CD4-positive, alpha-beta T cell (primary cell): ENCODE results near the gene SUPT20H. TPM values are rescaled to one million over a fixed set of nuclear protein-coding genes. Genes with fewer than 3 reads are reported as not detected.
A peak's percentile ranks its signal among the peaks of the same experiment; 100 is the strongest.

ENCODE experiments used
- ATAC-seq: fragments of 200-7000 bp; cut with Tn5 transposase; one replicate; pipeline ENCODE4 v1.10.0; 2022; ENCODE audit warnings: mild to moderate bottlenecking; ENCODE audit not compliant: poor library complexity
- CTCF ChIA-PET: fragments of 350-600 bp; sonication (Branson Sonifier 250); formaldehyde crosslinking; loops from one replicate; lab custom pipeline; 2021; ENCODE audit warnings: antibody characterized with exemption, inconsistent platforms; lab: Charles Lee
- POLR2A ChIA-PET: fragments of 350-600 bp; sonication (Branson Sonifier 250); formaldehyde crosslinking; loops from one replicate; lab custom pipeline; 2021; ENCODE audit warnings: antibody characterized with exemption, inconsistent platforms; lab: Charles Lee
- DNase-seq, 14 experiments: peaks; one replicate each; pipeline ENCODE4 v3.0.0-alpha.2; 2013 to 2020; ENCODE audit warnings: mixed read lengths in 2 of 14
- H3K27ac ChIP-seq, 2 donors: one replicate each; pipeline versions ENCODE4 v1.5.1 to v1.7.0; 2013; ENCODE audit warnings: low read length in 2 of 2, low read depth in 1 of 2, mild to moderate bottlenecking in 1 of 2
- H3K27me3 ChIP-seq, 2 experiments: 1 replicate in 1 of 2; 2 replicates in 1 of 2; pipeline versions ENCODE4 v1.6.1 to v1.7.0; 2013; ENCODE audit warnings: low read length in 2 of 2, control low read depth in 1 of 2, mild to moderate bottlenecking in 1 of 2, moderate library complexity in 1 of 2; ENCODE audit not compliant: insufficient read depth in 2 of 2, control insufficient read depth in 1 of 2
- H3K36me3 ChIP-seq: one replicate; pipeline ENCODE4 v1.6.1; 2013; ENCODE audit warnings: low read length, control low read depth; ENCODE audit not compliant: insufficient read depth
- H3K4me1 ChIP-seq: one replicate; pipeline ENCODE4 v1.6.1; 2013; ENCODE audit warnings: low read length, control low read depth; ENCODE audit not compliant: insufficient read depth
- H3K4me3 ChIP-seq: one replicate; pipeline ENCODE4 v1.5.1; 2013; ENCODE audit warnings: mild to moderate bottlenecking, low read length, moderate library complexity
- H3K9me3 ChIP-seq, 2 experiments: 1 replicate in 1 of 2; 2 replicates in 1 of 2; pipeline versions ENCODE4 v1.6.1 to v1.7.0; 2013; ENCODE audit warnings: low read length in 2 of 2, mild to moderate bottlenecking in 2 of 2, control low read depth in 1 of 2, moderate library complexity in 1 of 2; ENCODE audit not compliant: control insufficient read depth in 1 of 2, insufficient read depth in 1 of 2
- H3K27ac Mint-ChIP-seq: one replicate; pipeline ENCODE4 v1.8.0; 2020; ENCODE audit warnings: mixed read lengths
- H3K27me3 Mint-ChIP-seq: one replicate; pipeline ENCODE4 v1.8.0; 2021; ENCODE audit warnings: mixed read lengths
- H3K36me3 Mint-ChIP-seq: one replicate; pipeline ENCODE4 v1.8.0; 2021; ENCODE audit warnings: low read depth, mixed read lengths
- H3K4me1 Mint-ChIP-seq: one replicate; pipeline ENCODE4 v1.8.0; 2021; ENCODE audit warnings: low read depth, mixed read lengths
- H3K4me3 Mint-ChIP-seq: one replicate; pipeline ENCODE4 v1.8.0; 2020; ENCODE audit warnings: mild to moderate bottlenecking, mixed read lengths
- H3K9me3 Mint-ChIP-seq: one replicate; pipeline ENCODE4 v1.8.0; 2020; ENCODE audit warnings: mixed read lengths
- intact Hi-C, 2 experiments: fragments of 100-400 bp; cut with DNase I in 1 of 2; cut with micrococcal nuclease in 1 of 2; formaldehyde crosslinking; loops; one replicate each; pipeline versions ENCODE4 v1.15.1 to v1.9.0; 2023 to 2025; cut with DNase I, micrococcal nuclease
- total RNA-seq, 174 experiments: library from RNA in 2 of 174; stranded (reverse) in 2 of 174; gene quantifications; one replicate each; pipeline ENCODE4 v1.2.3 and lab custom pipeline; 2021 to 2026
- TF ChIP-seq, protein P1 (sequence below): fragments of 200-600 bp; IDR thresholded peaks from one replicate; pipeline ENCODE4 v1.8.0; 2022; ENCODE audit warnings: antibody characterized with exemption, mild to moderate bottlenecking

Gene SUPT20H
- total RNA-seq, 2 experiments from 2014 or later: 61.7 to 63.1 TPM

GRCh38 chr13:36981156-36981743, 78.2 kb downstream of the SUPT20H start:
- ATAC-seq (no peak), DNase-seq (peak in 3 of 14 experiments; percentile 23 to 30 (median 29))
- no peak overlapping the region for H3K27ac Mint-ChIP-seq
- H3K27me3 Mint-ChIP-seq: no peaks in the 10 kb centered on the region
- Histone ChIP-seq H3K27ac (no peak overlapping the region), H3K4me3 (no peak overlapping the region), H3K27me3 (no peaks in the 10 kb centered on the region), H3K36me3 (peaks cover 46% of the 10 kb centered on the region), H3K4me1 (no peaks in the 10 kb centered on the region), H3K9me3 (no peaks in the 10 kb centered on the region)
- H3K9me3 Mint-ChIP-seq: no peaks in the 10 kb centered on the region
- ChIA-PET CTCF (interaction anchor here (0.9 kb wide), 1 partner anchor 23 kb away, joined by 3 read pairs; no protein-coding TSS in a partner anchor), POLR2A (interaction anchor here (2.5 kb wide), 1 partner anchor 19 kb away, joined by 10 read pairs; the partner anchor contains the start of genes ALG5 and EXOSC8)
- no peaks in the 10 kb centered on the region for H3K4me1 Mint-ChIP-seq
- TF ChIP-seq, protein P1, sequence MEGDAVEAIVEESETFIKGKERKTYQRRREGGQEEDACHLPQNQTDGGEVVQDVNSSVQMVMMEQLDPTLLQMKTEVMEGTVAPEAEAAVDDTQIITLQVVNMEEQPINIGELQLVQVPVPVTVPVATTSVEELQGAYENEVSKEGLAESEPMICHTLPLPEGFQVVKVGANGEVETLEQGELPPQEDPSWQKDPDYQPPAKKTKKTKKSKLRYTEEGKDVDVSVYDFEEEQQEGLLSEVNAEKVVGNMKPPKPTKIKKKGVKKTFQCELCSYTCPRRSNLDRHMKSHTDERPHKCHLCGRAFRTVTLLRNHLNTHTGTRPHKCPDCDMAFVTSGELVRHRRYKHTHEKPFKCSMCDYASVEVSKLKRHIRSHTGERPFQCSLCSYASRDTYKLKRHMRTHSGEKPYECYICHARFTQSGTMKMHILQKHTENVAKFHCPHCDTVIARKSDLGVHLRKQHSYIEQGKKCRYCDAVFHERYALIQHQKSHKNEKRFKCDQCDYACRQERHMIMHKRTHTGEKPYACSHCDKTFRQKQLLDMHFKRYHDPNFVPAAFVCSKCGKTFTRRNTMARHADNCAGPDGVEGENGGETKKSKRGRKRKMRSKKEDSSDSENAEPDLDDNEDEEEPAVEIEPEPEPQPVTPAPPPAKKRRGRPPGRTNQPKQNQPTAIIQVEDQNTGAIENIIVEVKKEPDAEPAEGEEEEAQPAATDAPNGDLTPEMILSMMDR: peak; percentile 25
- peaks cover 70% of the 10 kb centered on the region for H3K36me3 Mint-ChIP-seq
- H3K4me3 Mint-ChIP-seq: no peak overlapping the region
- intact Hi-C loops: loop anchor here in 1 of 2 experiments (5.0 kb wide), 1 partner anchor 564 kb away; no protein-coding TSS in a partner anchor

GRCh38 chr13:36979361-36980050, 80.0 kb downstream of the SUPT20H start:
- ATAC-seq: no peak
- Mint-ChIP-seq H3K9me3 (no peaks in the 10 kb centered on the region), H3K36me3 (peaks cover 68% of the 10 kb centered on the region), H3K4me3 (no peak overlapping the region), H3K4me1 (no peaks in the 10 kb centered on the region), H3K27me3 (no peaks in the 10 kb centered on the region), H3K27ac (no peak overlapping the region)
- Histone ChIP-seq H3K36me3 (peaks cover 42% of the 10 kb centered on the region), H3K4me3 (no peak overlapping the region), H3K27ac (no peak overlapping the region), H3K9me3 (peaks cover 0 to 4% of the 10 kb centered on the region in 2 experiments), H3K27me3 (no peaks in the 10 kb centered on the region), H3K4me1 (no peaks in the 10 kb centered on the region)
- DNase-seq: peak in 1 of 14 experiments; percentile 1
- intact Hi-C loops: loop anchor here in 1 of 2 experiments (5.0 kb wide), 1 partner anchor 562 kb away; no protein-coding TSS in a partner anchor
- CTCF ChIA-PET: no interaction called here
- TF ChIP-seq, protein P1: no peak
- POLR2A ChIA-PET: no interaction called here

DNA sequence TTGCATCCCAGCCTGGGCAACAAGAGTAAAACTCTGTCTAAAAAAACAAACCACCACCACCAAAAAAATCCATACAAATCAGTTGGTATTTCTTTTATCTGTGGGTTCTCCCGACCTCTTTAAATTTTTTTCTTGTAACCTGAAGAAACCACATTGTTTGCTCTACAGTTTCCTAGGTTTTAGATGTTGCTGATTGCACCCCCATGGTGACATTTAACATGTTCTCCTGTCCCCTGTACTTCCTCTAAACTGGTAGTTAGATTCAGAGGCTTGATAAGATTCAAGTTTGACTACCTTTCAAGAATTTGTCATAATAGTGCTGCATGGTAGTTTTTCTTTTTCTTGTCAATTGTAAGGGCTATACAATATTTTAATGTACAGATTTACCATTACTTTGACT, 84.3 kb downstream of the SUPT20H start:
- no peak overlapping the region for H3K27ac Mint-ChIP-seq
- POLR2A ChIA-PET: no interaction called here
- H3K36me3 Mint-ChIP-seq: peaks cover 71% of the 10 kb centered on the region
- H3K27me3 ChIP-seq: no peaks in the 10 kb centered on the region
- TF ChIP-seq, protein P1: no peak
- H3K4me3 ChIP-seq: no peak overlapping the region
- CTCF ChIA-PET: no interaction called here
- intact Hi-C loops: no loop called here
- no peak overlapping the region for H3K27ac ChIP-seq
- H3K4me3 Mint-ChIP-seq: no peak overlapping the region
- ATAC-seq (no peak), DNase-seq (no peak)
- H3K9me3 Mint-ChIP-seq: no peaks in the 10 kb centered on the region
- H3K27me3 Mint-ChIP-seq: no peaks in the 10 kb centered on the region
- H3K9me3 ChIP-seq: peaks cover 0 to 4% of the 10 kb centered on the region in 2 experiments
- H3K4me1 ChIP-seq: no peaks in the 10 kb centered on the region
- H3K4me1 Mint-ChIP-seq: no peaks in the 10 kb centered on the region
- peaks cover 48% of the 10 kb centered on the region for H3K36me3 ChIP-seq
